NCI-H1930 (cell line): ENCODE measurements around the gene SDK1.

Experiments used
- DNase-seq, 2 experiments: peaks; one replicate each; lab custom pipeline; 2025; lab: John Stamatoyannopoulos, UW

The SDK1 gene

DNA sequence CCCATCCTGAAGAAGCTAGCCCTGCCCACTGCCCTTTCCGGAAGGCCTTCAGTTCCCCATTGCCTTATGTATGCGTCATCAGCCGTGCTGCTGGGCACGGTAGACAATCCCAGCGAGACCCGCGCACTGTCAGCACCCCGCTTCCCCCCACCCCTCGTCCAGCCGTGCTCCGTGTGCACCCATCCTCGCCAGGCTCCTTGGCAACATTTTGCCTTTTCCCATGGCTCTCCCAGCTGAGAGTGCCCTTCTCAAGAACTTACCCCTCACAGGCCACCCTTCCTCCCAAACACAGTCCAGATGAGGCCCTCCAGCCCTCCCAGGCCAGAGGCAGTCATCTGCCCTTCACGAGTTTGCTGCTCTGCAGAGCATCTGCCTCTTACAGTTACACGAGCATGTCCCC lies 747.3 kb downstream of the SDK1 start:
- no peak for DNase-seq

DNA sequence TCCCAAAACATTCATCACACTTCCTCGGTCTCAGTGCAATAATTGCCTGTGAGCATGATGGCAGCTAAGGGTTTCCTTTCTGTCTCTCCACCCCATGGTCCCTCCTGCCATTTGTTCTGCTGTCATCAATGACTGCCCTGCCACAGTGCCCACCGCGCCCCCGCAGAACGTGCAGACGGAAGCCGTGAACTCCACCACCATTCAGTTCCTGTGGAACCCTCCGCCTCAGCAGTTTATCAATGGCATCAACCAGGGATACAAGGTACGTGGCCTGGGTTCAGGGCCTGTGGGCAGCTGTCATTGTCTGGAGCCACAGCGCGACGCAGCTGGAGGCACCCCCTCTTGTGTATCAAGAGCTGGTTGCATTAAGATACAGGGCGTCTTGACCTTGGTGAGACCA lies 748.1 kb downstream of the SDK1 start:
- DNase-seq: no peak

DNA sequence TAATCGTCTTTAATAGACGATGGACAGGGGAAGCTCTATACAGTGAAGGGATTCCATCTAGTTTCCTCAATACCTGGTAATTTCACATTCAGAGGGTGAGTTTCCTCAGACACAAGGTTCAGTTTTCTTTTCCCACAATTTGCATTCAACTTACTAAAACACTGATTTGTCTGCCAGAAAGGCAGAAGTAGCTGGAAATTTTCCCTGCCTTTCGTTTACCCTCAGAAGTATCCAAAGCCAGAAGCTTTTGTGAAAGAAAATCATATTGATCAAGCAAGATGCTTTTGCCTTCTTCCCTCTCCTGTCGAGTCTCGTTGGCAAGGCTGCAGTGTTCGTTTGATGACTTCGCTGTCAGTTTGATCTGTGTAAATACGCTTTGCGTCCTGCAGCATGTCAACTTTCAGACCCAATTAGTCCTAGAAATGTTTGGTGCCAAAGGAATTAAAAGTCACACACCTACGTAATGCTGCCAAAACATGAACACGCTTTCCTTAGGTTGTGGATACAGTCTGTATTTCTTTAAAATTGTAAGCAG lies 749.1 kb downstream of the SDK1 start:
- no peak for DNase-seq

DNA sequence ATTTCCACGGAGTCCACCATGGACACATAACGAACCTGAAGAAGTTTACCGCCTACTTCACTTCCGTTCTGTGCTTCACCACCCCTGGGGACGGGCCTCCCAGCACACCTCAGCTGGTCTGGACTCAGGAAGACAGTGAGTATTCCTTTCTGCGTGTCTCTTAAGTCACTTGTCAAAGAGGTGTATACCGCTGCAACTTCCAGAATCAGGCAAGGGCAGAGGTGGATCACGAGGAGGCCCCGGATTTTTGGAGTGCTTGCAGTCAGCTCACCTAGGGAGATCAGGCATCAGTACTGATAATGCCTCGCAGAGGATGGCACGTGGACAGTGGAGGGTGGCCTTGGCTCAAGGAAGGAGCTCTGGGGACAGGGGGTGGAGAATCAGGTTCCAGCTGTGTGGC lies 750.6 kb downstream of the SDK1 start:
- DNase-seq: no peak

DNA sequence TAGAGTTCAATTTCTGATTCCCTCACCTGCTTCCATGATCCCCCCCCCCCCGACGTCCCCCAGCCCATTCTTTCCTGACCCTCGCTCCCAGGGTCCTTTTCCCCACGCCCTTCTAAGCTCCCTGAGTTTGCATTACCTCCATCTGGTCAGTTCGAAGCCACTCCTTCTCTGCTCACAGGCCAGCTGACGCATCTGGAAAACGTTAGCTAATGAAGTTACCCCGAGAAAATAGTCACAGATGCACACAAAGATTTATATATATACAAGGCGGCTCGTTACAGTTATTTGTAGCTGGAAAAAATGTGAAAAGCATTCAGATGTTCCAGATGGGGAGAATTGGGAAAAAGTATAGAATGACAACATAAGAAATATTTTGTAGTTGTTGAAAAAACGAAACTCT lies 751.1 kb downstream of the SDK1 start:
- DNase-seq: no peak

DNA sequence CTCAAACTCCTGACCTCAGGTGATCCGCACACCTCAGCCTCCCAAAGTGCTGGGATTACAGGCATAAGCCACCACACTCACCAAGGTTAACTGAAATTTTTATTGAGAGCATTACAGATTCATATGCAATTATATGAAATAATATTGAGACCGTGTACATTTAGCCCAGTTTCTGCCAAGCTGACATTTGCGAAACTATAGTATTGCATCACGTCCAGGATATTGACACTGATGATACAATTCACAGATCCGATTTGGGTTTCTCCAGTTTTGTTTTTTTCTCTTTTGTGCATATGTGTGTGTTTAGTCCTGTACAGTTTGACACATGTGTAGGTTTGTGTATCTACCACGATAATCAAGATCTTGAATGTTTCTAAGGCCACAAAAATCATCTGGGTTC lies 753.1 kb downstream of the SDK1 start:
- no peak for DNase-seq

DNA sequence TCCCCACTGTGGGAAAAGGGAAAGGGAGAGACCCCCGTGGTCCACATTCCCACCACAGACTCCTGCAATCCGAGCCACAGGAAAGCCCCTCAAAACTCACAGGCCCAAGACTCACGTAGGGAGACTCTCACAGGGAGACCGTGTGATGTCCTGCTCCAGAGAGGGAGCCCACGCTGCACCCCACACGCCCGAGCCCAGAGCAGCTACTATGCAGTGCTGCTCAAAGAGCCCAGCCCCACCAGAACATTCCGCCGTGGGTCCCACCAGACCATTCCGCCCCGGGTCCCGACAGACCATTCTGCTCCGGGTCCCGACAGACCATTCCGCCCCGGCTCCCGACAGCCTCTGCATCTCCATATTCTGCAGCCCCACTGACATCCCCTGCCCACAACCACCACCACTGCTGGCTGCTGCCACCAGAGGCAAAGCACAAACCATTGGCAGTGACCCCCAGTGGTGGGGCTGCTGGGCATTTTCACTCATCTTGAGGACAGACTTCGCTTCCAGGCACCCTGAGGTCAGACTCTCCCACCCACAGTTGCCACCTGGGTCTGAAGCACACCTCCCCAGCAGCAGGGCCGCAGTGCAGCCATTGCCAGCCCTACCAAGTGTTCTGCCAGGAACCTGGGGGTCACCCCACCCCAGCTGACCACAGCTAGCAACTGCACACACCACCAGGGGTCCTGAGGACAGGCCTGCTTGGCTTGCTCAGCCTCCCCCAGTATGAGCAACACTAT lies 755.7 kb downstream of the SDK1 start:
- DNase-seq: no peak

DNA sequence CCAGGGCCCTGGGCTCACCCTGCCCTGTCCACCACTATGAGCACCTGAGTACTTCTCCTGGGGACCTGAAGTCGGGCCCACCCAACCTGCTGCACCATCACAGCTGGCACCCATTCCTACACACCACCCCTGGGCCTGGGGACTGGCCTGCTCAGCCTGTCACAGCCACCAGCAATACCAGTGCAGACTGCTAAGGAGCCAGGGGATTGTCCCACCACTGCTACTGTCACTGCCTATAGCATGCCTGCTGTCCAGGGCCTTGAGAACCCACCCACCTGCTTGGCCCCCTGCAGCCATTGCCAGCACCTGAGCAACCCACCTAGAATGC lies 756.2 kb downstream of the SDK1 start:
- no peak for DNase-seq

DNA sequence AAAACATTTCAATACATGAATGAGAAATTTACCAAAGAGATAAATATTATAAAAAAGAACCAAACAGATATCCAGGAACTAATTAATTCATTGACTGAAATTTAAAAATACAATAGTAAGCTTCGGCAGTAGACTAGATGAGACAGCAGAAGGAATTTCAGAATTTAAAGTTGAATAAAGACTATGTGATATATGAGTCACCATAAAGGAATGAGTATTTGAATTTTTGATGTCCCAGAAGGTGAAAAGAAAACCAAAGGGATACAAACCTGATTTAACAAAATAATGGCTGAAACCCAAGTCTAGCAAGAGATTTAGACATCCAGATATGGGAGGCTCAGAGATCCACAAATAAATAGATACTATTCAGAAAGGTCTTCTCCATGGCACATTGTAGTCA lies 757.1 kb downstream of the SDK1 start:
- DNase-seq: no peak

DNA sequence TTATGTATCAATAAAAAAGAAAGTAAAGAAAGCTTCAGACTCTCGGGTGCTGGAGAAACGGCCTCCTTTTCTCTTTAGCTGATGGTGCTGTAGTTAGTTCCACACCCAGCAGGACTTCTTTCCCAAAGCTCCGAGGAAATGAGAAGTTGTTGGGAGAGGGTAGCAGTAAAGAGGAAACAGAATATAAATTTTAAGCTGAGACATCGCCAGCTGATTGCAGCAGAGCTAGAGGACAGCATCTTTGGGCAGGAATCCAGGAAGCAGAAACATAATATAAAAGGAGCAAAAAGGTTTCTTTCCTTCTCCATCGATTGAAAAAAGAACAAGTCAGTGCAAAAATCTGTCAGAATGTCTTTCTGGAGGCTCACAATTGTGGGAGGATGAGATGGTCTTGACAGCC lies 764.1 kb downstream of the SDK1 start:
- no peak for DNase-seq

DNA sequence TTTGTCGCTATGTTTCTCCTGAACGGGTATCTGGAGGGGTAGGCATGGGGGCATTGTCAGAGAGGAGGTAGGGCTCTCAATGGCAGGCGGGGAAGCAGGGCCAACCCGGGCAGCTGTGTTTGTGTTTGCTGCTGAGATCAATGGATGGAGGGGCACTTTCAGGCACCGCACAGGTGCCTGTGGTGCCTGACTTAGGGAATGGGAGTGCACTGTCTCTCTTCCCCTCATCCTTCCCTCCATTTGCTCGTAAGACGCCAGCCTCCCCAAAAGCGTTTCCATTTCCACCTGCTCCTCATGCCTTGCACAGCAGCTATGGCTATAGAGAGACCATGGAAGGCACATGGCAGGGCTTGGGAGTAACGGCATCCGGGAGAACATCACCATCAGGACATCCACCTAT lies 765.2 kb downstream of the SDK1 start:
- DNase-seq: no peak

DNA sequence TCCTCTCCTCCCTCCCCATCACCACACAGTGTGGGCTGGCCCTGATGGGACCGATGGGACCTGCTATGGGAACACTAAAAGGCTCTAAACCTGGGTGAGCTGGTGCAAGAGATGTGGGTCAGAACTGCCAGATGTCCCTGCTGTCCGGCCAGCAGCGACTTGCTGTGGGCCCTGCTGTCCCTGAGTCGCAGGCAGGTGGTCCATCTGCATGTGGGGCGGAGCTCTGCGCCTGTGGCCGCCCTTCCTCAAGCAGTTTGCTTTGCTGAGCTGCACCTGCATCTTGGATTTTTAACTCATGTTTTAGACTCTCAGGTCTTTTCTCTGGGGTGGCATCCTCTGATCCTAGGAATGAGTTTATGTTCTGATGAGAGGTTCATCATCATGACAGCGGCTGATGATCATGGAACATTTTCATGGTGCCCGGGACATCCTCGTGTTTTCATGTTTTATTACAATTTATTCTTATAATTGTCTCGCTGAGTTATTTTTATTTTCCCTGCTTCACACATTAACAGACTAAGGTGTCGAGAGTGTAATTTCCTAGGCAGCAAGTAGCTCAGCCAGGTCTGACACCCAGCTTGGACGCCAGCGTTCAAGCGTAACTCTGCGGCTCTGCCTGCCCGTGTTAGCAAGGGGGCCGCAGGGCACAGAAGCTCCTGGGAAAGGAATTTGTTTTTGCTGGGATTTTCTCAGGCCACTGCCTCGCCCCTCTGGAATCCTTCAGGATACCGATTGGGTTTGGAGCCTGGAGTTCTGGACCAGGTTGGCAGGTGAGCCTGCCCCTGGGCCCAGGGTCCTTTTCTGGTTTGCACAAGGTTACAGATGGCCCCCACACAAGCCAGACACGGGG lies 765.8 kb downstream of the SDK1 start:
- no peak for DNase-seq

DNA sequence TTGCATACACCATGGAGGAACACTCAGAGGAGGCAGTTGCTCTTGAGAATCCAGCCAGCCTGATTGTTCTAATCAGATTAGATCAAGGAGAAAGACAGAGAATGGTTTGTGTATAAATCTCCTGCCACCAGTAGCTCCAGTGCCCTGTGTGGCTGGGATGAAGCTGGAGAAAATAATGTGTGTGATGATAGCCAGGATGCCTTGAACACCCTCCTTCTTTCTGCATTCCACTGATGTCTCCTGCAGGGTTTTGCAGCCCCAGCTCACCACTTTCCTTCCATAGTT lies 766.4 kb downstream of the SDK1 start:
- DNase-seq: no peak

DNA sequence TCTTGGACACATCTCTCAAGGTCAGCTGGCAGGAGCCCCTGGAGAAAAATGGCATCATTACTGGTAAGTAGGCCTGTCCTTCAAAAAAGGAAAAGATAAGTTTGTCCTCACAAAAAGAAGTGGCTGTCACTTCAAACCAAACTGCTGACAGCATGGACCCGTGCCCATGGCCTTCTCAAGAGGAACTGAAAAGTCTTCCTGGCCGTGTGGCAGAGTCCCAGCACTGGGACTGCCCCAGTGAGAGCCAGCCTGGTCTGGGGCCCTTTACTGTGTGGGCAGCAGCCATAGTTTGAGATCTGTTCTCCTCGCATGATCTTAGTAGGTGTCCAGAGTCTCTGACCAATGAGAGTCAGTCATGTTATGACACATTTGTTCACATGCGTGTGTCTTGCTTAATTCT lies 766.8 kb downstream of the SDK1 start:
- no peak for DNase-seq

DNA sequence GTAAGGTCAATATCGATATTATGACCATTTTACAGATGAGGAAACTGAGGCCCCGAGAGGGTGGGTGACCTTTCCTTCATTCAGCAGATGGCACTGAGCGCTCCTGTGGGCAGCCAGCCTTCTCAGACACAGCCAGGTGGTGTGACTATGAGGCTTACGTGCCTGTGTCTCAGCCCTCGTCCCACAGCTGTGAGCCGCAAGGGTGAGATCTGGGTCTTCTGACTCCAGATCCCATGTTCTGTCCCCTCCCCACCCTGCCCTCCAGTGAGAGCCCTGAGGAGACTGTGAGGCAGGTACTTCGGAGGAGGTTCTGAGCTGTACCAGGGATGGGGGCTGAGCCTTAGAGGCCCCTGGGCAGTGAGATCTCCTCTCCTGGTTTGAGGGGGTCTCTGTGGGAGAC lies 767.2 kb downstream of the SDK1 start:
- DNase-seq: no peak

DNA sequence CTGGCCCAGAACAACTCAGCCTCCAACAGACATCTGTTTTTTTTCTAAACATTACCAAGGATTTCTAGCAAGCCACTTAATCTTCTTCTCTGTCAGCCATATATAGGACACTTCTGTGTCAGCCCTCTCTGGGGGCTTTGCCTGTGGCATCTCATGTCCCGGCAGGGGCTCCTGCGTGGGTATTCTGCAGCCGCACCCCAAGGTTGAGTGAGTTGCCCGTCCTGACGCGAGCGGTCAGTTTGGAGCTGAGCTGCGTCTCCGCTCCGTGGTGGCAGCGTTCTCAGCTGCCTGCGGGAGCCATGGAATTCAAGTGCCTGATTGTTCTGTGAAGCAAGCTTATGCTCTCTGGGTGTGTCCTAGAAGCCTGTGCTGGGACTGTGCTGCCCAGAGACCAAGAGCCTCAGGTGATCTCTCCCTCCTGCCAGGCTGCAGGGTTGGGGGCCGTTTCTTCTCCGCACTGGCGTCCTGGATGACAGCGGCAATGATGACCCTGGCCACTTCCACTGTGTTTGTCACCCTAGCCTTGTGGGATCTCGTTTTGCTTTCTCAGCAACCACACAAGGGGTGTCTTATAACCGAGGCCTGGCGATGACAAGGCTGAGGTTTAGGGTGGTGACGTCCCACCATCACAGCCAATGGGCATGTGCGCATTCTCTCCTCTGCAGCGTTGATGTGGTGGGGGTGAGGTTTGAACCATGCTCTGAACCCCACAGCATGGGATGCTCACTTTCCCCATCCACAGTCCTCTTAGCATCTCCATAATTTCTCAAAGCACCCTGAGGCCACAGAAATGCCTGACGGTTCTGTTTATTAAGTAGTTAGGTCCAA lies 768.4 kb downstream of the SDK1 start:
- no peak for DNase-seq

DNA sequence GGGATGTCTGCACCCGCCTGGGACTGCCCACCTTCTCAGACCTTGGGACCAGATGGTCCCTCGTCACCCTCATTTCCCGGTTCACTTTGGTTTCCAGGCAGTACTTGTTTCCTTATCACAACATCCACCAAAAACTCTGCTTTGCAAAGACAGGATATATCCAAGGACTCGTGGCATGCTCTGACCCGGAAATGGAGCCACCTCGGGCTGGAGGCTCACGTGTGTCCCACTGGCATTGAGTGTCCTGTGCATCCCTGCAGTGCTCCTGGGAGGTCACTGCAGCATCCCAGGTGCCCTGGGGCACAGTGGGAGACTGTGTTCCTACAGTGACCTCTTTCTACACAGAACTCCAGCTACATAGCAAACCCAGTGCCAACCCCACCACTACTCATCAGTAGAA lies 769.2 kb downstream of the SDK1 start:
- no peak for DNase-seq

DNA sequence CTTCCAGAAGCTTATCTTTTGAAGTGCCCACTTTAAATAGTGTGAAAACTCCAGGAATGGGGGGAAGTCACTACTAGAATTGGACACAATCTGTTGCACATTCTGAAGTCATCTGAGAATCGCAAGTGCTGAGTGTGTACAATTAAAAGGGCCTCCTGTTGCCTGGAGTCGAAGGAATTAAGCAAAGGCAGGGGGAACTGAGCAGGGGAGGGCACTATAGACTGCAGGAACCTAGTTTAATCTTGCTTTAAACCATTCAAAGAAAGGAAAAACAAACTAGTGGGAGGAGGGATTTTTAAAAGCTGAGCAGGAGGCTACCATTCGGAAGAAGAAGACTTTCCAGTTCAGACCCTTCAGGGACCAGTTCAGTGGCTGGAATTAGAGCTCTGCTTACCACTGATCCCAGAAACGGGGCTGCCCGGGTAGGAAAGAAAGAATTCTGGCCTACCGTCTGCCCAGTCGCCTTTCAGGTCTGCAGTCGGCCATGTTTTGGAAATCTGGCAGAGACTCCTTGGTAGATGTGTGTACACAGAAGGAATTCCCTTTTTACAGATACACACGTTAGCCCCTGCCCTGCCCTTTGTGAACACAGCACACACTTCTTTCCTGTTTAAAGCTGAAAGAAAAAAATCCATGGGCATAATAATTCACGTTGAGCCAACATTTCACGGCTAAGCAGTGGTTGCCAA lies 770.5 kb downstream of the SDK1 start:
- no peak for DNase-seq

DNA sequence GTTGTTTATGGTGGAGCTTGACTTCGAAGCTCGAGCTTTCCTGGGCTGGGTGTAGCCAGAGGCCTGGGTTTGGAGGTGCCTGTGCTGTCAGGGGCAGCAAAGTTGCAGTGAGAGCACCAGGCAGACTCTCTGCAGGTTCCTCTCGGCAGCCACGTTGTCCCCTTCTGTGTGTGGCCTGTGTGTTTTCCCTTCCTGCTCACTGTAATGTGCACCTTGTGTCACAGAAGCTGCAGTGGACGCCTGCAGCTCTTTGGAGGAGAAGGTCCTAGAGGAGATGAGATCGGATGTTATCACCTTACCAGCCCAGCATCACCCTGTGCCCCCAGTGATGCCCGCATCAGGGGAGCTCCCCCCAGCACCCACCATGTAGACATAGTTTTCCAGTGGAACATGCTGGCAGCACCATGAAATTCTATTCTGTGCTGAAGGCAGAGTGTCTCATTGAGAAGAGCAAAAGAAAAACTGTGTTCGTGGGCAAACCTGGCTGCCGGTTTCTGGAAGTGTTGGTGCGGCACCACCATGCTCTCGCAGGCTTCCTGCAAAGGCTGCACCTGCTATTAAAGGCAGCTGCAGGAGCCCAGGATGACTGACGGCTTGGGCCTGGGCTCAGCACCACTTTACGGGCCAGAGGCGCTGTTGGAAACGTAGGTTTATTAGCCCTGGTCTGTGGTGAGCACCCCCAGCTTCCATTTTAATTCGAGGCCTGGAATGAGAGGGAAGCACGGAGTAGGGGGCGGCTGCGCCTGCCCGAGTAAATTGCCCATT lies 771.3 kb downstream of the SDK1 start:
- no peak for DNase-seq

DNA sequence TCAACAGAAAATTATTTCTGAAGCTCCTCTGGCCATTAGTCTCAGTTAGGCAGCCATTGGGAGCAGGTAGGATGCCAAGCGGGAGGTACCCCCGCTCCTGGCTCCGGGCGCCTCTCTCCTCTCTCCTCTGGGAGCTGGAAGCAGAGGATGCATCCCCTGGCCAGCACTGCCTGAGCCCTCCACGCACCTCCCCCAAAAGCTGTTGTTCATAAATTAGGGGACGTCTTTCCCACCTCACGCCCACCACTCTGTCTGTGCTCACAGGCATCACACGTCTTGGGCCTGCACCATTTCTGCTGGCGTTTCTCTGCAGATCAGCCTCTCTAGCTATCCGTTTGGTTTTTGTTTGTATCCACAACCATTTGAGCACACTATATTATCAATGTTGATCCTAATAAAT lies 772.0 kb downstream of the SDK1 start:
- no peak for DNase-seq

DNA sequence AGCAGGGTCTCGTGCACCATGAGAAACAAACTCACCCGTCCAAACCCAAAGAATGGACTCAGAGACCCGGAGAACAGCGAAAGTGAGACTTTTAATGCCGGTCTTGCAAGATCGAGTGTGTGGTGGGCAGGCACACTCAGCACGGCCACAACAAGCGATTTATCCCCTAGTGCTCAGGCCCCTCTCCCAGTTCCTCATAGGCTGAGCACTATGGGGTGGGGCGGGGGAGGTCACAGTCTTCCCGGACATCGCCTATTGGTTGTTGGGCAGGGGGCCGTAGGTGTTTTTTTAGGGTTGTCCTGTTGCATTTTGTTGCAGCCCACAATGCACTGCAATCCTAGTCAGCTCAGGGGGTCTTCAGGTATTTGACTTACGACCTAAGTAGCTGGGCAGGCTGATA lies 772.7 kb downstream of the SDK1 start:
- DNase-seq: no peak

DNA sequence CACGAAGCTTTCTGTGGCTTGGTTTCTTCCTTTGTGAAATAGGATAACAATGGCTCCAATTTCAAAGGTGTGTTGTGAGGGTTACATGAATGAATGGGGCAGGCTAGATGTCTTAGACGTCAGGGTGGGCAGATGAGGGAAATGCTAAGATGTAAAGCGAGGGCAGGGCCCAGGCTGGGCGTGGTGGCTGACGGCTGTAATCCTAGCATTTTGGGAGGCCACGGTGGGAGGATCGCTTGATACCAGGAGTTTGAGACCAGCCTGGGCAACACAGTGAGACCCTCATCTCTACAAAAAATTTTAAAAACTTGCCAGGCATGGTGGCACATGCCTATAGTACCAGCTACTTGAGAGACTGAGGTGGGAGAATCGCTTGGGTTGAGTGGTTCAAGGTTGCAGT lies 773.4 kb downstream of the SDK1 start:
- no peak for DNase-seq
